Stimulated activated CD4-positive, alpha-beta T cell treated with anti-CD3 and anti-CD28 coated beads, Interleukin-12 subunit alpha, Interleukin-12 subunit beta, amount 100 ng/mL, for 48 hours (primary cell): ENCODE results near the gene WBP1L.
A peak's percentile ranks its signal among the peaks of the same experiment; 100 is the strongest.

Source experiments
- DNase-seq, 3 donors: peaks; one replicate each; pipeline ENCODE4 v3.0.0-alpha.2; 2020; ENCODE audit warnings: low read depth in 2 of 3, low spot score in 1 of 3

Gene WBP1L

DNA sequence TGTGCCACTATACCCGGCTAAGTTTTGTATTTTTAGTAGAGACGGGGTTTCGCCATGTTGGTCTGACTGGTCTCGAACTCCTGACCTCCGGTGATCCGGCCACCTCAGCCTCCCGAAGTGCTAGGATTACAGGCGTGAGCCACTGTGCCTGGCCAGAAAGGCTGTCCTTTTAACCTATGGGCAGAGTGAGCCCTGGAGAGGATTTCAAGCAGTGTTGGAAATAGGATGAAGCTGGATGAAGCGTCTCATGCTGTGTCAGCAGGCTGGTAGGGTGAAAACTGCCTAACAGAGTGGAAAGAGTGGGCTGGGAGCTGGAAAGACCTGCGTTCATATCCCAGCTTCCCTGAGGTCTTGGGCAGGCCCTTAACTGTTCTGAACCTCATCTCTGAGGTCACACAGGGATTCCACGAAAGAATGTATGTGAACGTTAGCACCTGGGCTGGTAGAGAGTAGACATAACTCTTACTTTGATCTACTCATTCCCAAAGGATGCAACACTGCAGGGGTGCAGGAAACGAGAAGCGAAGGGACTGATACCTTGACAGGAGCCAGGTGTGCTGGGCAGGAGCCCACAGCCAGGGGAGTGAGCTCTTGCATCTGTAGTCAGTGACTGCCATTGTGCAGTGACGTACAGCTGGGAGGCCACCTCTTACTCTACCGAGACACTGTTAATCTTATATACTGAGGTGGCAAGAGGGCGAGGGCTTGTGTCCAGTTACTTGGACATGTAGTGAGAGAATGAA, 34.1 kb downstream of the WBP1L start:
- DNase-seq = no peak

DNA sequence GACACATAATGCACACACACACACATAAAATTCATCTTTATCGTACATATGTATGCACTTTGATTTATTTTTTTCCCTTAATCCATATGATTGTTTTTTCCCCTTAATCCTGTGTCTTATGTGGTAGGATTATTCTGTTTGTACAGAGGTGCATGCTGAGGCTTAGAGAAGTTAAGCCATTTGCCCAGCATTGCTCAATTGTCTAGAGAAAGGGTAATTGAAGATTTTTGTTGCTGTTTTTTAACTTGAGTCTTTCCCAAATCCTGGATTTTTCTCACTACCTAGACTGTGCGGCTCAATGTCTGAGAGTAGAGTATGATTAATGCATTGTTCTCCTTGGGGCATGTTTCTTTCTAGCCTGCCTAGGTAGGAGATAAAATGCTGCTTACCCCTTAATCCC, 35.0 kb downstream of the WBP1L start:
- no peak for DNase-seq

DNA sequence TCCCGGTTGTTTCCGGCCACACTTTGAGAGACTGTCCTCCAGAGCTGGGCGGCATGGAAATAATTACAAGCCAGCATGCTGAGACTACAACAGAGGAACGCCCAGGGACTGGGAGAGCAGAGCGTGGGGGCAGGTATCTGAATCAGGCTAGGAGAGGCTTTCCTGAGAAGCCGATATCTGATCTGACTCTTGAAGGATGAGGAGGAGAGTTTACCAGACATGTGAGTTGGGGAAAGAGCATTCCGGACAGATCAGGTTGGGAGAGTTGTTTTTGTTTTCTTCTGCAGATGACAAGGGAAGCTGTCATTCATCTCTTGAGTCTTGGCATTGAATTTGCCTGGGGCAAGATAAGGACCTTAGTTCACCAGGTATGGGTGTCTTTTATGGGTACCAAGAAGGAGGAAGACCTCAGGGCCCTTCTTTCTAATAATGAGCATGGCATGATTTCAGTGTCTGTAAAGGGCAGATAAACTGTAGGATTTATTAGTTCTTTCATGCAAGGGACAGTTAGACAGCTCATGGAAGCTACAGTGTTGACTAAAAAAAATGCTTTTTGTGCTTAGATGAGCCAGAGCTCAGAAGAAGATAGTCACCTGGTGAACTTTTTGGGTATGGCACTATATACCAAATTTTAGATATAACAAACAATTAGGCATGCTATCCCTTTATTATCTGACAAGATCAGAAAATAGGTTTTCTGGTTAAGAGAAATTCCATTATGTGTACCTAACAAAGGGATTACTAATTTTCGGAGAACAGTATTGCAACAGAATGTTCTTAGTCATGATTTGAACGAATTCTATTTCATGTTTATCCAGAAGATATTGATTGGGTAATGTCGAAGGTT, 36.2 kb downstream of the WBP1L start:
- no peak for DNase-seq

DNA sequence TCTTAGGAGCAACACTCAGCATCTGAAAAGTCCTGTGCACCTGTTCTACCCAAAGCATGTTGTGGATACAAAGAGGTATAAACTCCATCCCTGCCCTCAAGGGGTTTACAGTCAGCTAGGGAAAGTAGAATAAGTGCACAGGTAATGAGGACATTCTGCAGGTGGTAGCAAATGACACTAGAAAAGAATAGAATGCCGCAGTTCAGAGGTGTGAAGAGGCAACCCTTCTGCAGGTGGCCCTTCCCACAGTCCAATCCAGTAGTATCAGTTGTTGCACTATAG, 36.7 kb downstream of the WBP1L start:
- no peak for DNase-seq

DNA sequence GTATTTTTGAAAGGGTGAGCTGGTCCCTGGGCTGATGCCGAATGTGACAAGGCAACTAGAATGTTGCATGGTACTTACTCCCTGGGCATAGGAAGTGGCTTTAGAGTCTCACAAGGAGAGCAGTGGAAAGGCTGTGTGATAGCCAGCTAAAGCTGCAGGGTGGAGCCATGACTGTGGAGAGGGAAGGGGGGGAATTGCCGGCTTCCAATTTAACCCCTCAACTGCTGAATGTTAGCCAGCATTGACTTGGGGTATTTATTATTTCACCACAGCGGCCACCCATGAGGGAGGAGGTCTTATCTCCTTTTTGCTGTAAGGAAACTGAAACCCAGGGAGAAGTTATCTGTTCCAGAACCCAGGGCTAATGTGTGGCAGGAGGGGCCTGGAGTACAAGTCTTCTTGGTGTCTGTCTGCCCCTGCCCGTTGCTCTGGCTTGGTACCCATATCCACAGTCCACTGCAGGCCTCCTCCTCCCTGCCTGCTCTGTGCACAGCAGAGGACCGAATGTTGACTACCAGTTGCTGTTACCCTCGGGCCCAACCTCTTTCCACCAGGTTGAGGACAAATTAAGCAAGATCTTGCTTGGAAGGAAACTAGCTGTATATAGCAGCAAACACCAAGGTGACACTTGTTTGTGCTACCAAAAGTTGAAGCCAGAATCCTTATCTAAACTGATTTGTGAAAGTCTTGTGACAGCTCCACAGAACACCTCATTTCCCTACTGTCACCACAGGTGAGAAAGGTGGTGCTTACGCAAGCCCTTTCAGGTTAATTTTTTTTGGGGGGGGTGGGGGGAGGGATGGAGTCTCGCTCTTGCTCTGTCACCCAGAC, 37.6 kb downstream of the WBP1L start:
- DNase-seq = no peak

DNA sequence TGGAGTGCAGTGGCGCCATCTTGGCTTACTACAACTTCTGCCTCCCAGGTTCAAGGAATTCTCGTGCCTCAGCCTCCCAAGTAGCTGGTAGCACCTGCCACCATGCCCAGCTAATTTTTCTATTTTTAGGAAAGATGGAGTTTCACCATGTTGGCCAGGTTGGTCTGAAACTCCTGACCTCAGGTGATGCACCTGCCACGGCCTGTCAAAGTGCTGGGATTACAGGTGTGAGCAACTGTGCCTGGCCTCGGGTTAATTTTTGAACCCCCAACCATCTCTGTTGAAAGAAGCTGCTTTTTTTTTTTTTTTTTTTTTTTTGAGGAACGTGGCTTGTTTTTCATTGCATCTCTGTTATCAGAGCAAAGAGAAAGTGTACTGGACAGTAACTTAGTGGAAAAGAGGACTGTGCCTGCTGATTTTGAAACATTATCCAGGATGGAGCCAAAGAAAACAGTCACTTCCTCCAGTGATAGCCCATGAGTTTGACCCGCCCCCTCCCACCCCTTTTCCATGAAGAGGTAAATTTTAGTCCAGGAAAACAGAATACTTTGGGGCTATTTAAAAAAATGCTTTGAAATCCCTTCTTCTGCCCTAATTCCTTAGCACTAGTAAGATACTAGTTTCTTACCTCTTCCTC, 38.3 kb downstream of the WBP1L start:
- DNase-seq = no peak

DNA sequence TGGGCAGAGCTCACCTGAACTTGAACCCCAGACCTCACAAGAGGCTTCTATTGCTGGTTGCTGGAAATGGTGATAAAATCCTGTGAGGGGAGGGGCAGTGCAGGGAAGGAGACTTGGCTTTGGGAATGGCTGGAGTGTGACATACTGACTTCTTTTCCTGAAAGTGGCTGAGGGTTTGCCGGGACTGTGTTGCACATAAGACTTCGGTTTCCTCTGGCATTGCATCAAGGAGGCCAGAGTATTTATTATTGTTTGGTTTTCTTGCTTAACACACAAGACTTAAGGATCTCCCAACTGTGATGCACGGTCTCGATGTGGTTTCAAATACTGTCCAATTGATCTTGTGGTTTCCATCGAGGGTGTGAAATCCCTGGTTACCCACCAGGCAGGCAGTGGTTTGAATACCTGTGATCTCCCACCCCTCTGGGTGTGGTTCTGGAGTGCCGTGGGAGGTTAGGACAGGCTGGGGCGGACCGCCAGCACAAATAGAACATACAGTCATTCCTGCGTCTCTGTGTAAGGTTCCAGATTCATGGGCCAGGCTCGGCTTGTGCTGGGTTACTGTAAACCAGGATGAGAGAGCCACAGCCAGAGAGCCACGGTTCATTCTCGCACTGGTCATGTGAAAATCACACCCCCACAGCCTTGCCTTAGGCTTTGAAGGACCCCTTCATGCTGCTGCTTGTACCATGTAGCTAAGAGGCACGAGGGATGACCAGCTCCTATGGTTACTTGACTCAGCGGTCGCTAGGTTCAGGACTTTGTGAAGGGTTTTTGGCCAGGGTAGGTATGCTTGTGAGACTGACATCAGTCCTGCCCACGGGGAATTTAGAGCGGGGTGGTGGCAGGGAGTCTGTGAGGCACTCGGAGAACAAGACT, 39.2 kb downstream of the WBP1L start:
- DNase-seq = no peak

DNA sequence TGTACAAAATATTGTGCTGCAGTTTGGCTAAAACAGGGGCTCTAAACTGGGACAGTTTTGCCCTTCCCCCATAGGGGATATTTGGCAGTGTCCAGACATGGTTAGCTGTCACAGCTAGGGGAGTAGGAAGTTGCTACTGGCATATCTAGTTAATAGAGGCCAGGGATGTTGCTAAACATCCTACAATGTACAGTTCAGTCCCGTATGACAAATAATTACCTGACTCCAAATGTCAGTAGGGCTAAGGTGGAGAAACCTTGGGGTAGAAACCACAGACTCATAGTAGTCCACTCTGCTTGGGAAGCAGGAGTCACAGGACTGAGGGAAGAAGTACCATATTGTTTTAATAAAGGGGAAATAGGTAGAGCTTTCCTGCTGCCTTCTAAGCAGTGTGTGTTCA, 39.8 kb downstream of the WBP1L start:
- DNase-seq = no peak

DNA sequence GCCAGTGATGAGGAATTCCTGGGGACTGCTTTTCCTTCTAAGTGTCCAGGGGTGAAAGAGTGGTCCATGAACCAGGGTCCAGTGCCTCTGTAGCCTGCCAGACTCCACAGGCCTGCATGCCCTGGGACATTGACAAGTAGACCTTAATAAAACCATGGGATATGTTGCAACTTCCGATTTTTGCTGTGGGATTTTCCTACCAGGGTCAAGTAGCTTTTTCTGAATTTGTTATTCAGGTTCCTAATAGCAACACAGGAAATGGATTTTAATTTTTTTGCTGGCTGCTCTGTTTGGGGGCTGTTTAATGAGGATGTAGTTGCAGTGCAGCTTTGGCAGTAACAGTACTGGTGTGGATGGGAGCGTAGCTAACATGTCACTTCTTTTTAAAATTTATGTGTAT, 42.1 kb downstream of the WBP1L start:
- DNase-seq = no peak

DNA sequence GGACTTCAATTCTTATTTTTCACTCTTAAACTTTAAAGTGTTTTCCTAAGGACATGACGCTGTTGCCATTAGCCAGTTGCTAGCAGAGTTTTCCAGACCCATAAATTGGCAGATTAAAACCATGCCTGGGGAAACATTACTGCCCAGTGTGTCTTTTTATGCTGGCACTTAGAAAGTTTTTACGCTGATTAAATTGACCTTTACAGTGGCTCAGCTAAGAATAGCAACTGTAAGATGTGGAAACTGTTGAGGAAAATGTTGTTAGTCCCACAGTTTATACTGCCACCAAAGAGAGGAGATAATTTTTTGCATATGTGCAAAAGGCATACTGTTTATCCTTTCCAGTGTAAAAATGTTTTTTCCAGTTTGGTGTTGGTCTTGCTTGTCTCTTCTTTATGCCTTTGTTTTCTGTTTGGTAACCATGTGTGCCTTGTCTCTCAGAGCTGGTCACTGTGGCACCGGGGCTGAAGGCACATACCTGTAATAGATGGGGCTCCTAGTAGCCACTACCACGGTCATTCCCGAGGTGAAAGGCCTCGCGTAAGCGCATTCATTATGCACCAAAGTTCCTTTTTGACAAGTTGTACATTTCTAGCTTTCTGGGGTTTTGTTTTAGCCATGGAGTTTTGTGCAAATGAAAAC, 48.1 kb downstream of the WBP1L start:
- DNase-seq = no peak

DNA sequence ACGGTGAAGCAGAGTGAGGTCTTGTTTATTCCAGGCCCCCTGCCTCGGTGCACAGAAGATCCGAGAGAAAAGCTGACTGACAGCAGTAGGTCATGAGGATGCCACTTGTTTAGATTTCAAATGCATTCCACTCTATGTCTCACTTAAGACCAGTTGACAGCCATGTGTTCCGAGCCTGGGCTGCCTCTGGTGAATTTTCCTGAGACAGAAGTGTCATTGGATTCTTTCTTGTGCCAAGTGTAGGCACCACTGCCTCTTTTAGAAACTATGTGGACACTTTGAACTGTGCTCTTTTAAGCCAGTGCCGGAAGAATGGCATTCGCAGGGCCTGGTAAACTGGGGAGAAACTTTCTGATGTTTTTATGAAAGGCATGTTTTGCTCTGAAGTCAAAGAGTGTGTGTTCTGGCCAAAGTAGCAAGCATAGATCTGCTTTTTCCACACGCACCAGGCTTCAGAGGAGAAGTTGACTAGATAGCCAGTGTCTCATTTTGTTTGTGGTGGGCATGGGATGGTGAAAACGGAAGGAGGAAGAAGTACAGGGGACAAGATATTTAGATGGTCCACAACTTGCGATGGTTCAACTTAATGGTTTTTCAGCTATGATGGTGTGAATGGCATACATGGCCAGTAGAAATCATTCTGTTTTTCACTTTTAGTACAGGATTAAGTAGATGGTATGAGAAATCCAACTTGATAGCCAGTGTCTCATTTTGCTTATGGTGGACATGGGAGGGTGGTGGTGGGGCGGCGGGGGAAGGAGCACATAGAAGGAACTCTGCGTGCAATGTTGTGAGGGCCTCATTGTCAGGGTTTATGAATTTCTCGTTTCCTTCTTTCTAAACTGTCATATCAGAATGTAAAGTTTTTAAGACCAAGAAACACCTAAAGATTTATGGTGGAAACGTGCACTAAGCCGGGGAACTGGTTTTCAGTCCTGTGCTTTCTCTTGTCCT, 52.0 kb downstream of the WBP1L start:
- no peak for DNase-seq

DNA sequence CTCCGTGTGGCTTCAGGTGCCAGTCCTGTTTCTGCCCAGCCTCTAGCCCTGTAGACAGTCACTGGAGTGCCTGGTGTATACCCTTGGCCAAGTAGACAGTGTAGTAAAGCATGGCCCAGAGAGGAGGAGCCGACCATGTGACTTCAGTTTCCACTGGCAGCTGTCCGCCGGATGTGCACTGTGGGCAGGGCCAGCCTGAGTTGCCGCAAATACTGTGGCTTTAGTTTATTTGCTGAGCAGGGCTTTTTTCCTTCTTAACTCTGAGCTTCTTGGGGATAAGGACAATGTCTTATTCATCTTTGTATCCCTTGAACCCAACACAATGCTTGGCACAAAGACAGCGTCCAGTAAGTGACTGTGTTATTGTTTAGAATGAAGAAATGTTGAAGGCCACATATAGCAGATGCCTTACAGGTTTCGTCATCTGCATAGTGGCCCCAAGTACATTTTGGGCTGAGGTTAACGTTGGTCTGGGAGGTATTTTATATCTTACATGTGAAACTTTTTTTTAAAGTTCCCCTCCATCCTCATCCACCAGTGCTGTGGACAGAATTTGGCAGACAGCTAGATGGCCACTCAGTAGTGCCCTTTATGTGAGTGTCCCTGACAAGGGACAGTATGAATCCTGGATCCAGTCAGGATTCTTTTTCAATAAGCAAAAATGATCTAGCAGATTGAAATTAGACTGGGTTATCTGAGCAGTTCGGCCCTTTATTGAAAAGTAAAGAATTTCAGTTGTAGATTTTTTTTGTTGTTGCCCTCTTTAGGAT, 52.8 kb downstream of the WBP1L start:
- peak; percentile 32 to 39 (median 35) for DNase-seq

DNA sequence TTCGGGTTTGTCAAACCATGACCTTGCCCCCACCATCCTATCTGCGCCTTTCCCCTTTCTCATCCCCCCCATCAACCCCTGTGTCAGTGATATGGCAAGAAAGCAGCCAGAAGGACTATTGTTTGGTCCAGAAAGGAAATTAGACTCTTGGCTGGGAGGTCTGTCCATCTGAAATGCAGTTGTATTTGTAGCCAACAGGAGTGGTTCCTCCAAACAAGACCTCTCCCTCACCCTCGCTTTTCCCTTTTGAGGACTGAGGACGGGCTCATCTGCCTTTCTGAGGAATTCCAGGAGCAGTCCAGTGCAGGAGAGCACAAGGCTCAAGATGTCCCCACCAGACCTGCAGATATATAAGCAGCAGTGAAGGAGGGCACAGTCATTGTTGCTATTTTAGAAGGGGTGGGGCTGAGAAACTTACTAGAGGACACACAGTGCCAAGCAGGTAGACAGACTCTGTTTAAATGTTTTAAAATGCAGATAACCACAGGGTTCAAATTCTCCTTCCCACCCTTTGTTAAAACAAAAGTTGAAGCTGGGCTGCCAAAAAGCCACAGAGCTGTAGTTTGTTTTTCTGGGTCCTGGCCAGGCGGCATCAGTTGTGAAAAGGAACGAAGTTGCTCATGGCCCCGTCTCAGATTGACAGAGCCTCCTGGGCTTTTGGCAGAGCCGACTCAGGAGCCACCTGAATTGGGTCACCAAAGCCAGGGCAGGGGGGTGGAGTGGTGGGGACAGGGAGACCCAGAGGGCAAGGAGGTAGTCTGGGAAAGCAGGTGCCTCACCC, 56.1 kb downstream of the WBP1L start:
- no peak for DNase-seq

DNA sequence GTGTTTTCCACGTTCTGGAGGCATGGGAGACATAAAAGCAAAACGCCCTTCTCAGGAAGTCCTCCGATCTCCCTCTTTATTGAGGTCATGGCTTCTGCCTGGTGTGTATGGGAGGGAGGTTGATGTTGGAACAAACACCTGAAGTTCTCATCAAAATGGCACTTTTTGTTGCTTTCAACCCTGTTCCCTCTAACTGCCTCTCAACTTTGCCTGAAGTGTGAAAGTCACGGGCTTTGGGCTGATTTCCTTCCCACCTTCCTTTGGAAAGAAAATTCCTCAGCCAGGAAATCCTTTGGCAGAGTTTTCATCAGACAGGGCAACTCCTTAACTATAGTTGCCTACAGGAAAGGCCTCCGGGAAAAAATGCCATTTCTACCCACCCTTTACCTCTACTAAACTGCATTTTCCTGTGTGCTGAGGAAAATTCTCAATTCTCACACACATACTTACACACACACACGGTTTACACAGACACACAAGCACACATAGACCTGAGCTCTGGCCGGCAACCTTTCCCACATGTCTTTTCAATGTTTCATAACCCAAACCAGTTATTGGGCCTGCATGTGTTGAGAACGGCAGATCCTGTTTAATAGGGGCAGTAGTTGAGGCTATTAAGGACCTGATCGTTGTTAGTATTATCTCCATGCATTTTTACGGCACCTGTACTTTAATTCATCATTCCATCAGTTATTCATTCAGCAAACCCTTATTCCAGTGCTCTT, 57.0 kb downstream of the WBP1L start:
- DNase-seq = no peak

DNA sequence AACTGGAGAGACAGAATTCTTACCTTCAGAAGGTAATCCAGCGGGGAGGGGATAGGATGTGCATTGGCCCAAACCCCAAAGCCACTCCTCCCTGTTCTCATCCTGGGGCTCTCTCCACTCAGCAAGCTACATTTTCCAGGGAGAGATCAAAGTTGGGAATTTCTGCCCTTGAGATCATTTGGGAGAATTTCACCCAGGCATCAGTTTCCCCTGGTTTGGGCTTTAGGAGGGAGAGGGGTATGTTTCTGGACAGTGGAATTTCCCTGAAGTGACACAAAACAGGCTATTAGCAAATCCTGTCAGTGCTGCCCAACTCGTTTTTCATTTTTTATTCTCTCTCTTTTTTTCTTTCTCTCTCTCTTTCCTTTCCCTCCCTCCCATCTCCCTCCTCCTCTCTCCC, 57.7 kb downstream of the WBP1L start:
- no peak for DNase-seq

DNA sequence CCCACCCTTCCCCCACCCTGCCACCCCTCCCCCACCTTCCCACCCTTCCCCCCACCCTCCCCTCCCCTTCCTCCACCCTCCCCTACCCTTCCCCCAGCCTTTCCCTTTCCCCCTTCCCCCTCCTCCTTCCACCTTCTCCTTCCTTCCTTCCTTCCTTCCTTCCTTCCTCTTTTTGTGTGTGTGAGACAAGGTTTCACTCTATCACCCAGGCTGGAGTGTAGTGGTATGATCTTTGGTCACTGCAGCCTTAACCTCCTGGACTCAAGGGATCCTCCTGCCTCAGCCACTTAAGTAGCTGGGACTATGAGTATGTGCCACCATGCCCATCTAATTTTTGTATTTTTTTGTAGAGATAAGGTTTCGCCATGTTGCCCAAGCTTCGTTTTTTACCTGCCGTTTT, 58.2 kb downstream of the WBP1L start:
- no peak for DNase-seq
